Activated CD4-positive, alpha-beta memory T cell treated with anti-CD3 and anti-CD28 coated beads for 36 hours (primary cell): ENCODE results near the gene JAZF1. TPM values are rescaled to one million over a fixed set of nuclear protein-coding genes. Genes with fewer than 3 reads are reported as not detected.
A peak's percentile ranks its signal among the peaks of the same experiment; 100 is the strongest.

ENCODE experiments used
- CTCF ChIA-PET: fragments of 350-600 bp; sonication (Branson Sonifier 250); formaldehyde crosslinking; loops from one replicate; lab custom pipeline; 2021; ENCODE audit warnings: antibody characterized with exemption, inconsistent platforms; lab: Charles Lee
- POLR2A ChIA-PET: fragments of 350-600 bp; sonication (Branson Sonifier 250); formaldehyde crosslinking; loops from one replicate; lab custom pipeline; 2021; ENCODE audit warnings: antibody characterized with exemption; lab: Charles Lee
- DNase-seq: peaks from one replicate; pipeline ENCODE4 v3.0.0-alpha.2; 2020
- H3K27ac Mint-ChIP-seq: one replicate; pipeline ENCODE4 v1.8.0; 2021; ENCODE audit warnings: mixed read lengths
- H3K27me3 Mint-ChIP-seq: one replicate; pipeline ENCODE4 v1.8.0; 2021; ENCODE audit warnings: mixed read lengths
- H3K36me3 Mint-ChIP-seq: one replicate; pipeline ENCODE4 v1.8.0; 2021; ENCODE audit warnings: mixed read lengths
- H3K4me1 Mint-ChIP-seq: one replicate; pipeline ENCODE4 v1.8.0; 2021; ENCODE audit warnings: low read depth, mixed read lengths
- H3K4me3 Mint-ChIP-seq: one replicate; pipeline ENCODE4 v1.8.0; 2021; ENCODE audit warnings: mild to moderate bottlenecking, mixed read lengths
- H3K9me3 Mint-ChIP-seq: one replicate; pipeline ENCODE4 v1.8.0; 2021; ENCODE audit warnings: mixed read lengths
- intact Hi-C: fragments of 100-400 bp; cut with micrococcal nuclease; formaldehyde crosslinking; loops from one replicate; pipeline ENCODE4 v1.15.1; 2023
- total RNA-seq, 2 experiments: library from RNA; stranded (reverse); gene quantifications; one replicate each; pipeline ENCODE4 v1.2.3, GENCODE V29; 2021

The JAZF1 gene
- total RNA-seq, 2 experiments from 2014 or later, result 3.8 to 4.3 TPM

GRCh38 chr7:28093623-28094232 lies 86.9 kb downstream of the JAZF1 start:
- Mint-ChIP-seq H3K4me3 (no peak overlapping the region), H3K27me3 (no peaks in the 10 kb centered on the region), H3K27ac (no peak overlapping the region), H3K36me3 (no peaks in the 10 kb centered on the region), H3K9me3 (no peaks in the 10 kb centered on the region), H3K4me1 (peaks cover 14% of the 10 kb centered on the region)
- ChIA-PET CTCF (interaction anchor here (0.6 to 6.8 kb wide), 20 partner anchors 9 to 898 kb away, joined by 3 to 76 read pairs (median 4); no protein-coding TSS in a partner anchor), POLR2A (no interaction called here)
- DNase-seq, result peak; percentile 80
- intact Hi-C loops, result loop anchor here (10.0 kb wide), 1 partner anchor 169 kb away; no protein-coding TSS in a partner anchor

GRCh38 chr7:28091190-28091589 lies 89.4 kb downstream of the JAZF1 start:
- ChIA-PET POLR2A (no interaction called here), CTCF (no interaction called here)
- intact Hi-C loops, result loop anchor here (10.0 kb wide), 1 partner anchor 166 kb away; no protein-coding TSS in a partner anchor
- peaks cover 9% of the 10 kb centered on the region for H3K4me1 Mint-ChIP-seq
- H3K27me3 Mint-ChIP-seq, result no peaks in the 10 kb centered on the region
- H3K27ac Mint-ChIP-seq, result no peak overlapping the region
- H3K36me3 Mint-ChIP-seq, result no peaks in the 10 kb centered on the region
- H3K4me3 Mint-ChIP-seq, result no peak overlapping the region
- no peak for DNase-seq
- no peaks in the 10 kb centered on the region for H3K9me3 Mint-ChIP-seq

GRCh38 chr7:28088901-28089714 lies 91.5 kb downstream of the JAZF1 start:
- ChIA-PET POLR2A (no interaction called here), CTCF (interaction anchor here (1.4 kb wide), 1 partner anchor 27 kb away, joined by 6 read pairs; no protein-coding TSS in a partner anchor)
- H3K27me3 Mint-ChIP-seq, result no peaks in the 10 kb centered on the region
- intact Hi-C loops, result no loop called here
- no peak for DNase-seq
- H3K36me3 Mint-ChIP-seq, result no peaks in the 10 kb centered on the region
- H3K27ac Mint-ChIP-seq, result no peak overlapping the region
- no peak overlapping the region for H3K4me3 Mint-ChIP-seq
- H3K9me3 Mint-ChIP-seq, result no peaks in the 10 kb centered on the region
- H3K4me1 Mint-ChIP-seq, result peaks cover 9% of the 10 kb centered on the region

GRCh38 chr7:28088032-28088431 lies 92.6 kb downstream of the JAZF1 start:
- H3K9me3 Mint-ChIP-seq, result no peaks in the 10 kb centered on the region
- intact Hi-C loops, result no loop called here

GRCh38 chr7:28086198-28086597 lies 94.4 kb downstream of the JAZF1 start:
- Mint-ChIP-seq H3K36me3 (no peaks in the 10 kb centered on the region), H3K9me3 (no peaks in the 10 kb centered on the region), H3K4me3 (no peak overlapping the region), H3K27ac (no peak overlapping the region), H3K4me1 (peaks cover 9% of the 10 kb centered on the region), H3K27me3 (no peaks in the 10 kb centered on the region)
- CTCF ChIA-PET, result interaction anchor here (2.7 to 3.2 kb wide), 2 partner anchors 10 to 24 kb away, joined by 10 to 25 read pairs; no protein-coding TSS in a partner anchor
- POLR2A ChIA-PET, result no interaction called here
- intact Hi-C loops, result no loop called here
- DNase-seq, result no peak

More at GRCh38 chr7:28088032-28088431, 92.6 kb downstream of the JAZF1 start:
- no peak overlapping the region for H3K4me3 Mint-ChIP-seq
- H3K36me3 Mint-ChIP-seq, result no peaks in the 10 kb centered on the region
- ChIA-PET CTCF (interaction anchor here (1.5 to 3.2 kb wide), 3 partner anchors 9 to 26 kb away, joined by 8 to 25 read pairs (median 10); no protein-coding TSS in a partner anchor), POLR2A (no interaction called here)
- H3K4me1 Mint-ChIP-seq, result peaks cover 9% of the 10 kb centered on the region
- H3K27ac Mint-ChIP-seq, result no peak overlapping the region
- H3K27me3 Mint-ChIP-seq, result no peaks in the 10 kb centered on the region
- DNase-seq, result no peak

GRCh38 chr7:28083998-28084985 lies 96.3 kb downstream of the JAZF1 start:
- ChIA-PET CTCF (interaction anchor here (0.7 to 3.2 kb wide), 6 partner anchors 9 to 23 kb away, joined by 3 to 25 read pairs (median 5); no protein-coding TSS in a partner anchor), POLR2A (no interaction called here)
- no peak overlapping the region for H3K4me3 Mint-ChIP-seq
- intact Hi-C loops, result no loop called here
- peaks cover 4% of the 10 kb centered on the region for H3K4me1 Mint-ChIP-seq
- no peak for DNase-seq
- H3K27me3 Mint-ChIP-seq, result no peaks in the 10 kb centered on the region
- no peak overlapping the region for H3K27ac Mint-ChIP-seq
- H3K9me3 Mint-ChIP-seq, result no peaks in the 10 kb centered on the region
- no peaks in the 10 kb centered on the region for H3K36me3 Mint-ChIP-seq

GRCh38 chr7:28083164-28083997 lies 97.2 kb downstream of the JAZF1 start:
- Mint-ChIP-seq H3K27me3 (no peaks in the 10 kb centered on the region), H3K9me3 (no peaks in the 10 kb centered on the region), H3K4me3 (no peak overlapping the region), H3K4me1 (no peaks in the 10 kb centered on the region), H3K27ac (no peak overlapping the region), H3K36me3 (no peaks in the 10 kb centered on the region)
- ChIA-PET CTCF (interaction anchor here (1.1 to 1.9 kb wide), 5 partner anchors 11 to 22 kb away, joined by 3 to 9 read pairs (median 5); no protein-coding TSS in a partner anchor), POLR2A (no interaction called here)
- intact Hi-C loops, result no loop called here
- no peak for DNase-seq

- peaks cover 5% of the 10 kb centered on the region for H3K4me1 Mint-ChIP-seq
- intact Hi-C loops, result no loop called here
- H3K27me3 Mint-ChIP-seq, result no peaks in the 10 kb centered on the region
- no peak for DNase-seq
- CTCF ChIA-PET, result interaction anchor here (0.9 to 1.5 kb wide), 2 partner anchors 12 to 21 kb away, joined by 4 to 5 read pairs; no protein-coding TSS in a partner anchor
- no peaks in the 10 kb centered on the region for H3K36me3 Mint-ChIP-seq
- H3K27ac Mint-ChIP-seq, result no peak overlapping the region
- POLR2A ChIA-PET, result no interaction called here
- no peak overlapping the region for H3K4me3 Mint-ChIP-seq
- no peaks in the 10 kb centered on the region for H3K9me3 Mint-ChIP-seq
Observed at GRCh38 chr7:28082071-28082470, 98.5 kb downstream of the JAZF1 start.

- no peak for DNase-seq
- intact Hi-C loops, result no loop called here
- H3K4me3 Mint-ChIP-seq, result no peak overlapping the region
- CTCF ChIA-PET, result interaction anchor here (1.4 to 5.5 kb wide), 5 partner anchors 13 to 161 kb away, joined by 3 to 63 read pairs (median 8); no protein-coding TSS in a partner anchor
- no peaks in the 10 kb centered on the region for H3K9me3 Mint-ChIP-seq
- H3K36me3 Mint-ChIP-seq, result no peaks in the 10 kb centered on the region
- H3K27ac Mint-ChIP-seq, result no peak overlapping the region
- POLR2A ChIA-PET, result no interaction called here
- H3K27me3 Mint-ChIP-seq, result no peaks in the 10 kb centered on the region
- peaks cover 5% of the 10 kb centered on the region for H3K4me1 Mint-ChIP-seq
Observed at GRCh38 chr7:28081016-28081415, 99.6 kb downstream of the JAZF1 start.

GRCh38 chr7:28078036-28078901 lies 102.3 kb downstream of the JAZF1 start:
- Mint-ChIP-seq H3K27ac (no peak overlapping the region), H3K4me3 (no peak overlapping the region), H3K9me3 (no peaks in the 10 kb centered on the region), H3K36me3 (no peaks in the 10 kb centered on the region), H3K27me3 (no peaks in the 10 kb centered on the region), H3K4me1 (peaks cover 5% of the 10 kb centered on the region)
- DNase-seq, result peak; percentile 60
- POLR2A ChIA-PET, result no interaction called here
- intact Hi-C loops, result loop anchor here (2.0 kb wide), 2 partner anchors 37 to 881 kb away; no protein-coding TSS in a partner anchor
- CTCF ChIA-PET, result interaction anchor here (0.6 to 5.5 kb wide), 19 partner anchors 9 to 883 kb away, joined by 3 to 63 read pairs (median 5); no protein-coding TSS in a partner anchor
